Activated T-helper 2 cell treated with anti-CD3 and anti-CD28 coated beads, Interferon-gamma antibody, Interleukin-2, Interleukin-4, amounts not matched to agents 10 μg/mL and 5 μg/mL and 100 μg/mL, durations not matched to agents 14 hours and 24 hours and 36 hours (primary cell): ENCODE measurements around the gene ZNF750. TPM values are rescaled to one million over a fixed set of nuclear protein-coding genes. Genes with fewer than 3 reads are reported as not detected.

Experiments used
- DNase-seq: peaks from one replicate; pipeline ENCODE4 v3.0.0; 2021; ENCODE audit warnings: low spot score
- H3K27ac Mint-ChIP-seq: one replicate; pipeline ENCODE4 v1.8.0; 2021; ENCODE audit warnings: mixed read lengths
- H3K27me3 Mint-ChIP-seq: one replicate; pipeline ENCODE4 v1.8.0; 2021; ENCODE audit warnings: low read depth, mixed read lengths
- H3K36me3 Mint-ChIP-seq: one replicate; pipeline ENCODE4 v1.8.0; 2021; ENCODE audit warnings: low read depth, mixed read lengths
- H3K4me1 Mint-ChIP-seq: one replicate; pipeline ENCODE4 v1.8.0; 2021; ENCODE audit warnings: low read depth, mixed read lengths
- H3K4me3 Mint-ChIP-seq: one replicate; pipeline ENCODE4 v1.8.0; 2021; ENCODE audit warnings: low read depth, mild to moderate bottlenecking, moderate library complexity, mixed read lengths
- H3K9me3 Mint-ChIP-seq: one replicate; pipeline ENCODE4 v1.8.0; 2021; ENCODE audit warnings: mixed read lengths
- intact Hi-C: fragments of 100-400 bp; cut with micrococcal nuclease; formaldehyde crosslinking; loops from one replicate; pipeline ENCODE4 v1.15.1; 2023
- total RNA-seq: library from RNA; stranded (reverse); gene quantifications from 2 replicates; pipeline ENCODE4 v1.2.3, GENCODE V29; 2022

ZNF750 gene
- total RNA-seq, 1 donor from 2014 or later = not detected

DNA sequence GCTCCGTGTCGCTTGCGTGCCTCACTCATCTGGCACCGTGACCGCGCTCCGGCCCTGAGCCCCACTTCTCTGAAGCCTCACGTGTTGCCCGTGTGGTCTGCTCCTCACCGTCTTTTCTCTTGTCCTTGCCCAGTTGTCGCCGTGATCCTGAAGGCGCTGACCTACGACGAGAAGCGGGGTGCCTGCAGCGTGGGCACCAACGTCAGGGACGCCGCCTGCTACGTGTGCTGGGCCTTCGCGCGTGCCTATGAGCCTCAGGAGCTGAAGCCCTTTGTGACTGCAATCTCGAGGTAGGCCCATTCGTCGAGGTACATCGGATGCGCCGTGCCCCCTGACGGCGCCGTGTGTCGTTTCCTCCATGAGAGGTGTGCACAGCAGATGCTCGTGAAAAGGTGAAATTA is 30.3 kb upstream of the ZNF750 start:
- peaks cover 39% of the 10 kb centered on the region for H3K4me1 Mint-ChIP-seq

GRCh38 chr17:82869536-82869935 is 29.7 kb upstream of the ZNF750 start:
- Mint-ChIP-seq H3K27me3 (no peaks in the 10 kb centered on the region), H3K4me3 (no peak overlapping the region), H3K36me3 (peaks cover 42% of the 10 kb centered on the region), H3K9me3 (no peaks in the 10 kb centered on the region), H3K4me1 (peaks cover 34% of the 10 kb centered on the region), H3K27ac (no peak overlapping the region)
- no peak for DNase-seq
- intact Hi-C loops = loop anchor here (10.0 kb wide), 1 partner anchor 85 kb away; no protein-coding TSS in a partner anchor

More for the DNA sequence above, 30.3 kb upstream of the ZNF750 start:
- Mint-ChIP-seq H3K9me3 (no peaks in the 10 kb centered on the region), H3K4me3 (no peak overlapping the region), H3K27ac (peak overlapping the region; percentile 15), H3K36me3 (peaks cover 47% of the 10 kb centered on the region), H3K27me3 (no peaks in the 10 kb centered on the region)
- DNase-seq = no peak
- intact Hi-C loops = no loop called here

DNA sequence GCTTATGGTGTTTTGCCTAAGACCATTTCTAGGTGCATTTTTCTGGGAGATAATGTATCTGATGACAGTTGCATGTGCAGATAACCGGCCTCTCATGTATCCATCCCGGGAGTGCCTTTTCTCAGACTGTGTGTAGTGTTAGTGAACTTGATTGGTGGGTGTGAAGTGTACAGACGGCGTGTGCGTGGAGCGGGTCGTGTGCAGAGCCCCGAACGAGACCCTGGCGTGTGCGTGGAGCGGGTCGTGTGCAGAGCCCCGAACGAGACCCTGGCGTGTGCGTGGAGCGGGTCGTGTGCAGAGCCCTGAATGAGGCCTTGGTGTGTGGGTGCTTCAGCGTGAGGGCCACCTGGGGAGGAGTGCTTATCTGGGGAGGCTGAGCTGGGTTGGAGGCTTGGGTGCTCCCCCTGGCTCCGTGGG is 28.9 kb upstream of the ZNF750 start:
- Mint-ChIP-seq H3K4me1 (peaks cover 42% of the 10 kb centered on the region), H3K27me3 (no peaks in the 10 kb centered on the region), H3K27ac (peak overlapping the region; percentile 1), H3K4me3 (no peak overlapping the region), H3K9me3 (no peaks in the 10 kb centered on the region), H3K36me3 (peaks cover 42% of the 10 kb centered on the region)
- no peak for DNase-seq
- intact Hi-C loops = loop anchor here (10.0 kb wide), 1 partner anchor 84 kb away; no protein-coding TSS in a partner anchor

- Mint-ChIP-seq H3K4me3 (no peak overlapping the region), H3K36me3 (peaks cover 36% of the 10 kb centered on the region), H3K27me3 (no peaks in the 10 kb centered on the region), H3K9me3 (no peaks in the 10 kb centered on the region), H3K4me1 (peaks cover 51% of the 10 kb centered on the region), H3K27ac (peak overlapping the region; percentile 28)
- intact Hi-C loops = loop anchor here (10.0 kb wide), 1 partner anchor 83 kb away; no protein-coding TSS in a partner anchor
- DNase-seq = no peak
These were observed 28.0 kb upstream of the ZNF750 start for GRCh38 chr17:82867763-82868325.

- Mint-ChIP-seq H3K4me3 (no peak overlapping the region), H3K36me3 (peaks cover 37% of the 10 kb centered on the region), H3K27me3 (no peaks in the 10 kb centered on the region), H3K4me1 (peaks cover 56% of the 10 kb centered on the region), H3K9me3 (no peaks in the 10 kb centered on the region), H3K27ac (peak overlapping the region; percentile 42)
- DNase-seq = no peak
- intact Hi-C loops = loop anchor here (10.0 kb wide), 1 partner anchor 82 kb away; no protein-coding TSS in a partner anchor
These were observed 26.9 kb upstream of the ZNF750 start for GRCh38 chr17:82866590-82867191.

- peak overlapping the region; percentile 49 for H3K27ac Mint-ChIP-seq
- peaks cover 62% of the 10 kb centered on the region for H3K4me1 Mint-ChIP-seq
- DNase-seq = no peak
- H3K27me3 Mint-ChIP-seq = no peaks in the 10 kb centered on the region
- peaks cover 40% of the 10 kb centered on the region for H3K36me3 Mint-ChIP-seq
- no peaks in the 10 kb centered on the region for H3K9me3 Mint-ChIP-seq
- intact Hi-C loops = loop anchor here (2.0 to 10.0 kb wide), 2 partner anchors 17 to 81 kb away; no protein-coding TSS in a partner anchor
- peak overlapping the region; percentile 47 for H3K4me3 Mint-ChIP-seq
These were observed 26.1 kb upstream of the ZNF750 start for GRCh38 chr17:82865774-82866395.

- intact Hi-C loops = loop anchor here (2.0 to 10.0 kb wide), 2 partner anchors 18 to 80 kb away; no protein-coding TSS in a partner anchor
- Mint-ChIP-seq H3K4me1 (peaks cover 61% of the 10 kb centered on the region), H3K27me3 (no peaks in the 10 kb centered on the region)
These were observed 25.5 kb upstream of the ZNF750 start for GRCh38 chr17:82865274-82865673.

DNA sequence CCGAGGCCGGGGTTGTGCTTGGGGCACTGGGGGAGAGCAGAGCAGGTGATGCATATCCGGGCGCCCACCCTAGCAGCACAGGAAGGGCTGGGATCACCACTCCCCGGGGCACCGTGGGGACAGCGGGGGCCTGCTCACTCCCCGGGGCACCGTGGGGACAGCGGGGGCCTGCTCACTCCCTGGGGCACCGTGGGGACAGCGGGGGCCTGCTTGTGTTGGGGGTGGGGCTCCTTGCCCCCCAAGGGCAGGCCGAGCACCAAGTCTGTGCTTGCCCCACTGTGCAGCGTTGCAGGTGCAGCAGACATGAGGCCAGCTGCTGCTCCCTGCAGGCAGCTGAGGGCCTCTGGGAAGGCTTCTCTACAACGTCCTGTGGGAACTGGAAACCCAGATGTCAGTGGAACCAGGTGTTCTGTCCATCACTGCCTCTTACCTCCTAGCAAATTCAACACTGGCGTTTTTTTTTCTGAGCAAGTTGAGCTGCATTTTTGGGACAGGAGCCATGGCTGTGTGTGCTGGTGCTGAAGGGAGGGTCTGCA is 25.0 kb upstream of the ZNF750 start:
- DNase-seq = no peak
- intact Hi-C loops = loop anchor here (1.0 to 10.0 kb wide), 3 partner anchors 13 to 80 kb away; no protein-coding TSS in a partner anchor
- Mint-ChIP-seq H3K27me3 (no peaks in the 10 kb centered on the region), H3K36me3 (peaks cover 37% of the 10 kb centered on the region), H3K9me3 (no peaks in the 10 kb centered on the region), H3K27ac (peak overlapping the region; percentile 91), H3K4me3 (peak overlapping the region; percentile 75), H3K4me1 (peaks cover 61% of the 10 kb centered on the region)

More at GRCh38 chr17:82865274-82865673, 25.5 kb upstream of the ZNF750 start:
- Mint-ChIP-seq H3K9me3 (no peaks in the 10 kb centered on the region), H3K36me3 (peaks cover 38% of the 10 kb centered on the region), H3K4me3 (peak overlapping the region; percentile 47), H3K27ac (peak overlapping the region; percentile 49)
- no peak for DNase-seq

DNA sequence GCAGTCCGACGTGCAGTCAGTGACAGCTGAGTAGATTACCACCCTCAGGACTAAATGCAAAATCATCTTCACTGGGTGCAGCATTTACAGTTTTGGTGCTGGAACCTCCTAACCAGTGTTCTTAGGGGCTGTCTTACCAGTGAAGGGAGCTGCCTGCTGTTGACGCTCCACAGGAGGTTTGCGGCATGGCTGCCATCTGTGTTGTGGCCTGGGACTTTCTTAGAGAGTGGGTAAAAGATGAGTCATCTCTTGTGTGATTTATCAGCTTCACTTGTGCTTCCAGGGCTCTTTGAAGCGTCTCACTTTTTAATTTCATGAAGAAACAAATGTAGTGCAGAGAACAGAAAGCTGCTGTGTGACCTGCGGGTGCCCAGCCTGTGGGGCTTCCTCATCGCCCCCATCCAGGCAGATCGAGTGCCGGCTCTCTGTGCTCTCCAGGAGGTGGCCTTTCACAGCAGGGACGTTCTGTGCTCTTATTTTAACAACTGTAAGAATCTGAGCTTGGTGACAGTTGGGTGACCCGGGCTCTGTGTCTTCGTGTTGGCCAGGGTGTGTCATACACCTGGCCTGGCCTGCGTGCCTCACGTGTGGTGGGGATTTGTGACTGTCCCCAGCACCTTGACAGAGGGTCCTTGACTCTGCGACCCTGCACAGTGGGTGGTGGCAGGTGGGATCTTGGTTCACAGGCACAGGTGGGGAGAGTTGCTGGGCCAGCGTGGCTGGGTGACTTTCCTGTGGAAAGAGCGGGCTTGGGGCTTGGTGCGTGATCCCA is 24.3 kb upstream of the ZNF750 start:
- H3K27ac Mint-ChIP-seq = peak overlapping the region; percentile 91
- peaks cover 36% of the 10 kb centered on the region for H3K36me3 Mint-ChIP-seq
- peaks cover 64% of the 10 kb centered on the region for H3K4me1 Mint-ChIP-seq
- peak; percentile 89 for DNase-seq
- intact Hi-C loops = loop anchor here (1.0 to 10.0 kb wide), 3 partner anchors 13 to 79 kb away; no protein-coding TSS in a partner anchor
- no peaks in the 10 kb centered on the region for H3K9me3 Mint-ChIP-seq
- H3K4me3 Mint-ChIP-seq = peak overlapping the region; percentile 75
- H3K27me3 Mint-ChIP-seq = no peaks in the 10 kb centered on the region

GRCh38 chr17:82863383-82863940 is 23.6 kb upstream of the ZNF750 start:
- Mint-ChIP-seq H3K9me3 (no peaks in the 10 kb centered on the region), H3K27me3 (no peaks in the 10 kb centered on the region), H3K27ac (peak overlapping the region; percentile 91), H3K4me1 (peaks cover 65% of the 10 kb centered on the region), H3K4me3 (peak overlapping the region; percentile 75), H3K36me3 (peaks cover 32% of the 10 kb centered on the region)
- intact Hi-C loops = loop anchor here (10.0 kb wide), 1 partner anchor 79 kb away; no protein-coding TSS in a partner anchor
- DNase-seq = no peak

GRCh38 chr17:82862737-82863382 is 23.0 kb upstream of the ZNF750 start:
- Mint-ChIP-seq H3K4me1 (peaks cover 66% of the 10 kb centered on the region), H3K36me3 (peaks cover 30% of the 10 kb centered on the region), H3K9me3 (no peaks in the 10 kb centered on the region), H3K27ac (peak overlapping the region; percentile 91), H3K4me3 (peak overlapping the region; percentile 75), H3K27me3 (no peaks in the 10 kb centered on the region)
- intact Hi-C loops = loop anchor here (10.0 kb wide), 1 partner anchor 78 kb away; no protein-coding TSS in a partner anchor
- DNase-seq = no peak
